Activated CD4-positive, CD25-positive, alpha-beta regulatory T cell treated with anti-CD3 and anti-CD28 coated beads, Interleukin-2, amount 50 U/mL, for 24 hours (primary cell): ENCODE results near the gene MICALL1.
A peak's percentile ranks its signal among the peaks of the same experiment; 100 is the strongest.
"Not testable (repeated sequence)": the region's sequence is repeated elsewhere in the genome, so short reads cannot be mapped to it uniquely, and the experiment has no call there.

ENCODE experiments used
- ATAC-seq, 2 donors: fragments of 150-1000 bp; cut with Tn5 transposase; one replicate each; pipeline ENCODE4 v1.10.0; 2021; ENCODE audit warnings: mild to moderate bottlenecking in 1 of 2, moderate library complexity in 1 of 2

MICALL1 gene

GRCh38 chr22:37959231-37959825 is 53.2 kb downstream of the MICALL1 start:
- no peak for ATAC-seq

- ATAC-seq: no peak
These were observed 55.0 kb downstream of the MICALL1 start for GRCh38 chr22:37961062-37961461.

GRCh38 chr22:37965940-37966664 is 60.0 kb downstream of the MICALL1 start:
- no peak for ATAC-seq

- ATAC-seq: no peak
These were observed 61.0 kb downstream of the MICALL1 start for GRCh38 chr22:37967147-37967546.

GRCh38 chr22:37967637-37968451 is 61.7 kb downstream of the MICALL1 start:
- no peak for ATAC-seq

GRCh38 chr22:37968452-37969251 is 62.6 kb downstream of the MICALL1 start:
- no peak for ATAC-seq

- ATAC-seq: no peak
These were observed 64.8 kb downstream of the MICALL1 start for GRCh38 chr22:37970864-37971263.

GRCh38 chr22:37971475-37972434 is 65.7 kb downstream of the MICALL1 start:
- ATAC-seq: no peak

- ATAC-seq: no peak
These were observed 66.4 kb downstream of the MICALL1 start for GRCh38 chr22:37972527-37972926.

GRCh38 chr22:37973271-37974170 is 67.4 kb downstream of the MICALL1 start:
- ATAC-seq: no peak

- ATAC-seq: no peak
These were observed 69.1 kb downstream of the MICALL1 start for GRCh38 chr22:37975153-37975552.

- not testable (repeated sequence) for ATAC-seq
These were observed 69.9 kb downstream of the MICALL1 start for GRCh38 chr22:37976022-37976421.

- no peak for ATAC-seq
These were observed 70.5 kb downstream of the MICALL1 start for GRCh38 chr22:37976547-37976946.

GRCh38 chr22:37979782-37980181 is 73.7 kb downstream of the MICALL1 start:
- no peak for ATAC-seq

- no peak for ATAC-seq
These were observed 75.3 kb downstream of the MICALL1 start for GRCh38 chr22:37981282-37982011.

GRCh38 chr22:37982151-37982785 is 76.2 kb downstream of the MICALL1 start:
- peak in 1 of 2 donors; percentile 10 for ATAC-seq

GRCh38 chr22:37982938-37983859 is 77.1 kb downstream of the MICALL1 start:
- ATAC-seq: no peak
